IPS-NIHi11 (cell line): ENCODE results near the gene PBX4.

Source experiments
- DNase-seq: peaks from one replicate; pipeline ENCODE4 v3.0.0; 2012; ENCODE audit warnings: mixed read lengths, low spot score

PBX4 gene

DNA sequence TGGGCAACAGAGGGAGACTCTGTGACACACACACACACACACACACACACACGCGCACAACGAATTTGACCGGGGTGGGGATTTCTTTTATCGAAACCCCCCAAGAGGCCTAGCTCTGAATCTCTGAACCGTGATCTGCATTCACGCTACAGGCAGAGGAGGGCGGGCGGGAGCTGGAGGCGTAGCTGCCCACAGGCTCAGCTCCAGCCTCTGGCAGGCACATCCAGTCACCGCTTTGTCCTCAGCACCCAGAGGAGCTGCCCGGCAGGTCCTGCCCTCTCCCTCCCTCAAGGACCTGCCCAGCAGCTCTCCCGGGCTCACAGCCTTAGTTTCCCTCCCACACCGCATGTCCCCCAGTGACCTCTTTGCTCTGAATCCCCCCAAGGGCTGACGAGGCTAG is 60.4 kb downstream of the PBX4 start:
- DNase-seq, result no peak

DNA sequence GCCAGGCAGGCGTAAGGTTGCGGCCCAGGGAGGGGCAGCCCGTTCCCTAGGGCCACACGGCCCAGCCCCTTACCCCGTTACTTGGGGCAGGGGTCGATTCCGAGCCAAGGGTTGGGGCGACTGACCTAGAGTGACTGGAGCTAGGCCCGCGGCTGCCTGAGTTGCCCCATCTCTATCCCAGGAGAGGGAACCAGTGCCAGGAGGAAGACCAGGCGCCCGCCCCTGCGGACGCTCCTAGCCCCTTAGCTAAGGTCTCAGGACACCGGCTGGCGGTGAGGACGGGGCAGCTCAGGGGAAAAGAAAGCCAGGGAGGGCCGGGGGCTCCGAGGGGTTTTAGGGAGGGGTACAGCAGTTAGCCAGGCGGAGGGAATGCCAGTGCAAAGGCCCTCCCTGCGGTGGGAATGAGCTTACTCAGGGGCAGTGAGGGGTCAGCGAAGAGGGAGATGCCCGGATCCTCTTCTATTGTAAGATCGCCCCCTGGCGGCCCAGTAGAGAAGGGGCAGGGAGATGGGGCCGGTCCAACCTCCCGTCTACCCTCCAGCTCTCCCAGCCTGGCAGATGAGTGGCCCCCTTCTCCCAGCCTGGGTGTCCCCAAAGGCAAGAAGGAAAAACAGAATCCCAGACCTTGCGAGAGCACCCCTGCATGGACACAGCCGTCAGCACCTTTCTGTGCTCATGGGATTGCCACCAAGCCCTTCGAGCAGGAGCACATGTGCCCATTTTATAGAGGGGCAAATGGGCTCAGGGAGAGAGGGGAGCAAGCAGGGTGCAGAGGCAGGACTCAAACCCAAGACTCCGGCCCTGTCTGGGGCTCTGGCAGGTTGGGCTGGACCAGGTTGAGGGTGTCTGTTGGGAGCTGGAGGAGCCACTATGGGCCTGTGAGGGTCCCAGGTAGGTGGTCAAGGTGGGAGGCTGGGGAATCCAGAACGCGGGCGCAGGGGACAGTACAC is 64.1 kb downstream of the PBX4 start:
- peak; percentile 88 for DNase-seq

DNA sequence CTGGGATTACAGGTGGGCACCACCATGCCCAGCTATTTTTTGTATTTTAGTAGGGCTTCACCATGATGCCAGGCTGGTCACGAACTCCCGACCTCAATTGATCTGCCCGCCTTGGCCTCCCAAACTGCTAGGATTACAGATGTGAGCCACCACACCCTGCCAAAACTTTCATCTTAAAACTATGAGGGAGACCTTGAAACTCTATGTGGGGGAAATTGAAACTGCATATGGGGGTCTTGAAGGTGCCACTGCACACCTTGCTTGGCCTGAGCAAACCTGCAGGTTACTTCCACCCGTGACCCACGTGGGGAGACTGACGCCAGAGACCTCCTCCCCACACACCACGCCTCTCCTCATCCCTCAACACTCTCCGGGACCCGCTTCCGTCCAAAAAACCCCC is 64.8 kb downstream of the PBX4 start:
- no peak for DNase-seq

DNA sequence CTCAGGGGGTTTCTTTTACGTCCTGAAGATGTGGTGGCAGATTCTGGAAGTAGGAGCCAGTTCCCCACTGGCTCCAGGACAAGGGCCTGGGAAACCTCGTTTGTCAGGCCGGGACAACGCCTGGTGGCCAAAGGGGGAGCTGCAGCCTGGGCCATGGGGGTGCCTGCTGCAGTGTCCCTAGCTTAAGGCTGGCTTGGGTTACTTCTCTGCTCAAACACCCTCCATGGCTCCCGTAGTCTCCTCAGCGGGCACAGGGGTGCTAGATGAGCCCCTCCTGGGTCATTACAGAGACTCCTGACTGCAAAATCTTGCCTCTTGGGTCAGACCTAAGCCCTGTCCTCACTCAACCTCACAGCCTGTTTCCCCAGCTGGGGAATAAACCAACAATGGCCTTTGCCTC is 65.7 kb downstream of the PBX4 start:
- peak; percentile 88 for DNase-seq

DNA sequence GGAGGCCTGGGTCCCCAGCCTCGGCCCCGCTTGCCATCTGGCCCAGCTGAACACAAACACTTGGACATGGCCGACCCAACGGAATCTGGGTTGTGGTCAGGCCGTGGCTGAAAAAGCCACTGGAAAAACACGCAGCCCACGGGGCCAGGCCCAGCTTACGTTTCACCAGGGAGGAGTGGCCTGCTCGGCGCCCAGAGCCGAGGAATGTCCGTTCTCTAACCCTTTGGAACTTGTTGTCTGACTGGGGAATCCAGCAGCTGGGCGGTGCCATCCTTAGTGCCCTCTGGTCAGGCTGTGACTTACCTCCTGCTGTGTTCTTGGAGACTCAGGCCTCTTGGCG is 66.7 kb downstream of the PBX4 start:
- no peak for DNase-seq

DNA sequence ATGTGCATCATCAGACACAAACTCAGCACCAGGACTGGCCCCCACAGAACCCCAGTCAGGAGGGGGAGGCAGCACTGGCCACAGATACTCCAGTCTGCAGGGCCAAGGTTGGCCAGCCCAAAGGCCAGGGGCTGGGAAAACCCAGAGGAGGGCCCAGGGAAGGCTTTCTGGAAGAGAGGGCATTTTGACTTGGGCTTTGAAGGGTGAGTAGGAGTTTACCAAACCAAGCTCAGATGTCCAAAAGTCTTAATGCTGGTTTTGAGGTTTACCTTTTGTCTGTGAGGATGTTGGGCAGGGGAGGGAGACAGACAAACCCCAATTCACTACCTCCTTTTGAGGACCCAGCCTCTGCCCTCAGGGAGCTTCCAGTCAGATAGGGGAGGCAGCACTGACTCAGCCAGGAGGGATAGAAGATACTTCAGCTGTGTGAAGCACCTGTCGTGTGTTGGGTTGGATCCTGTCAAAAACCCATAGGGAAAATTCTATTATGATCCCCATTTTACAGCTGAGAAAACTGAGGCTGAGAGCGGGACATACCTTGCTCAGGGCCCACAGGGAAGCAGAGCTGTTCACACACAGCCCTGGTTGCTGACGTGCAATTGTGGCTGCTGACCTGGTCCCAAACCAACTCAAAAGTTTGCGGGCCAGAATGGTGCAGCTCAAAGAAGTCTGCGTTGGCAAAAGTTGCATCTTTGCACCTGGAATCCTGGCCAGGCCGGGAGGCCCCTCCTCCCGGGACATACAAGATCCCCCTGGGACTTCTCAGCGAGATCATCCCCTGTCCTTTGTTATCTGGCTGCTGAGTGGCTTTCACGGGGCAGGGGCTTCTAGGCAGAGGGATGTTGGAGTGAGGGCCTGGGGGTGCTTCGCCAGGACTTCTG is 67.3 kb downstream of the PBX4 start:
- DNase-seq, result no peak

DNA sequence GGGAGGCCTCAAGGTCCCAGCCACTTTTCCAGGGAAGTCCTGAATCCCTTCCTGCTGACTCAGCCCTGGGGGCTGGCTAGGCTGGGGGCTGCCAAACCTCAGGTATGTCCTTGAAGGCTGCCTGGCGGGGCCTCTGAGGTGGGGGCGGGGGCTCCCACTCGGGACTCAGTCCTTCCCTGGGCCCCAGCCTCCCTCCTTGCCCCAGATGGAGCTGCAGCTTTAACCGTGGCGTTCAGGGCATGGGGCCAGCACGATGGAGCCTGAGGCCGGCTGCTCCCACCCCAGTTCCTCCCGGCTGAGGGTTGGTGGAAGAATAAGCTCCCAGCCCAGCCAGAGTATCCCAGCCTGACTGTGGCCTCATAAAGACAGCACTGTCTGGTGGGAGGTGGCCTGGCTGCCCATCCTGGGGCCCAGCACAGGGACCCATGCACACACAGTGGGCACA is 68.0 kb downstream of the PBX4 start:
- no peak for DNase-seq

DNA sequence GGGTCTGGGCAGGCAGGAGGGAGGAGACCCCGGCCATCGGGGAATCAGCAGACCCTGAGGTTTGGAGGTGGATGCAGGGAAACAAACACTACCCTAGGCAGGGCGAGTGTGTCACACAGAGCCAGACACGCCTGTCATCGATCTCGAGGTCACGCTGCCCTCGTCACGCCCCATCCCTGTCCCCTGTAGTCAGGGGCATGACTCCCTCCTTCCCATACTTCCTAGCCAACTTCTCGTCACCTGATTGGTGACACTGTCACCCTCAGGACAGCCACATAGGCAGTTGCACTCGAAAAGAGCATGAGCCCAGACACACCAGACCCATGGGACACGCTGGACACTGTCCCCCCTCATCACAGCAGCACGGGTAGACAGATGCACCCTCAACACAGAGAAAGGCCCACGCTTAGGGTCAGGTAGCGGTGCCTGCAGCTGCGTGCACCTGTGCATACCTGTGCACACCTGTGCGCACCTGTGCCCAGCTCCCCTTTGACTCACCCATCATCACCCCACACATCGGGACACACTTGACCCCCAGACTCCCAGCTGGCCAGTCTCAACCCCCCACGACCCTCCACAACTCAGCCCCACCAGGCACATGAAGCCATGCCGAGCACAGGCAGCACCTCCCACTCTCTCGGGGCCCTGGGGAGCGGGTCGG is 68.6 kb downstream of the PBX4 start:
- no peak for DNase-seq

DNA sequence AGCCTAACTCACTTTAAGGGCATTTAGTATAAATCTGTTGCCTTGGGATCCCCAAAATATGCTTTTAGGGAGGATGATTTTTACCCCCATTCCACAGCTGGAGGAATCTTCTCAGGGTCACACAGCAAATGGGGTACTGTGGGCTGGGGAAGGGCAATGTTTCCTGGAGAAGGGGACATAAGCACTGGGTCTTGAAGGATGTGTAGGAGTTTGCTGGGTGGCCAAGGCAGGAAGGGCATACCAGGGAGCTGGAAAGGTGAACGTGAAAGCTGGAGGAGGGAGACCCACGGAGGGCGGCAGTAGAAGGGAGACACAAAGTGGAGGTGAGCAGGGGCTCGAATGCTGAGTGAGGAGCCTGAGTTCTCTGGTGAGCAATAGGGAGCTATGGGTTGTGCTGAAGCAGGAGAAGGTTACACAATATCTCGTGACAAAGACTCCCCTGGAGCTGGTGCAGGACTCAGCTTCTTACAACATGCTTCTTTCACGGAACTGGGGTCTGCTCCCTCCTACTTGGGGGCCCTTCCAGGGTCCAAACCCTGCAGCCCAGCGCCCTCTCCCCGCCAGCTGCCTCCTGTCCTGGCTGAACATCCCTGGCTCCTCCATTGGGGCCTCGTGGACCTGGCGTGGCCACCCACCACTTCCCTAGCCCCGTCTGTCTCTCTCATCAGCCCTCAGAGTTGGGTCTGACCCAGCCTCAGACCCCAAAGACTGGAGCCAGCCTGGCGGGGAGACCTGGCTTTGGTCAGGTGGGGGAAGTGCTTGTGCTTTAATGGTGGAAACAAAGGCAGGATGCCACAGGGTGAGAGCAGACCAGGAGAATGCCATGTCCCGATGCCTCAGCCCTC is 69.3 kb downstream of the PBX4 start:
- no peak for DNase-seq

DNA sequence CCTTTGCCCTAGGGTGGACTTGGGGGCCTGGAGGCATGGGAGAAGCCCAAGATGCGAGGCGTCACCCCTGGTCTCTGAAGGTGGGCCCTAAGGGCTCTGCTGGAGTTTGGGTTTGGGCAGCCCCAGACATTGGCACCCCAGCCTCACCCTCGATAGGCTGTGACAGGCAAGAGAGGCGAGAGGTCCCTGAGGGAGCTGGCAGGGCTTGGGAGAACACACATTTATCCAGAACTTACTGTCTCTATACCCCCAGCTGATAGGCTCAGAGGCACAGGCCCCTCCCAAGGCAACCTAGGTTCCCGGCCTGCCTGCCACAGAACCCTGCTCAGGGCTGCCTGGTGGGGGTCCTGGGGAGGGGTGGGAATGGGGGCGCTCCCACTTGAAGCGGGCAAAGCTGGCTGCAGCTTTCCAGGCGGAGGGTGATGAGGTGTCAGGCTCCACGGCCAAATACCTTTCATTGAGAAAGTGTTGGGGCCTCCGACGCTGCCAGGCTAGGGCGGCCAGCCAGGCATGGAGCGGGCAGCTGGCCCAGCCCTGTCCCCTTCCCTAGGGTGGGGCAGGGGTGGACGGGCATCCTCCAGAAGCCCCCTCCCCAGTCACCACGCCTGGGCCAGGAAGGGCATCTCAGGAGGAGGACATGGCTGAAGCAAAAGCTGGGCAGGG is 70.7 kb downstream of the PBX4 start:
- no peak for DNase-seq

DNA sequence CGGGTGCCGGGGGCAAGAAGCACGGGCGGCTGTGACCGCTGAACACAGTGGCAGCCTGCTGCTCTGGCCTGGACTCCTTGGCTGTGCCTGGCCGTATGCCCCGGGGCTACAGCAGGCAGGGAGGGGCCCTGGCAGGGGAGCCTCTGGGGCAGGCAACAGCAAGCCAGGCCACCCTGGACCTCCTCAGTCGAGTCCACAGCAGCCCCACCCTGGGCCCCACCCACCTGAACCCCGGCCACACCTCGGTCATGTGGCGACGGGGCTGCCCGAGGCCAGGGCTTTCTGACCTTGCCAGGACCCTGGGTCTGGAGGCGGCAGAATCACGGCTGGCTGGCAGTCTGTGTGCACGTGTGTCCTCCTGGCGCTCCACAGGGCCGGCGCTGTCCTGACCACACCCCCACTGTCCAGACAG is 71.7 kb downstream of the PBX4 start:
- no peak for DNase-seq

DNA sequence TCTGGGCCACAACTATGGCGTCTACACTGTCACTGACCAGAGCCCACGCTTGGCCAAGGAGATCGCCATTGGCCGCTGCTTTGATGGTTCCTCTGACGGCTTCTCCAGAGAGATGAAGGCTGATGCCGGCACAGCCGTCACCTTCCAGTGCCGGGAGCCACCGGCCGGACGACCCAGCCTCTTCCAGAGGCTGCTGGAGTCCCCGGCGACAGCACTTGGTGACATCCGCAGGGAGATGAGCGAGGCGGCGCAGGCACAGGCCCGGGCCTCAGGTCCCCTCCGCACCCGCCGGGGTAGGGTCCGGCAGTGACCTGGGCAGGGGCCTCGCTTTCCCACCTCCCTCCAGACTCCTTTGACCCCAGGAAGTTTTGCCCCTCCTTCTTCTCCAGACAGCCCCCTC is 72.8 kb downstream of the PBX4 start:
- no peak for DNase-seq

DNA sequence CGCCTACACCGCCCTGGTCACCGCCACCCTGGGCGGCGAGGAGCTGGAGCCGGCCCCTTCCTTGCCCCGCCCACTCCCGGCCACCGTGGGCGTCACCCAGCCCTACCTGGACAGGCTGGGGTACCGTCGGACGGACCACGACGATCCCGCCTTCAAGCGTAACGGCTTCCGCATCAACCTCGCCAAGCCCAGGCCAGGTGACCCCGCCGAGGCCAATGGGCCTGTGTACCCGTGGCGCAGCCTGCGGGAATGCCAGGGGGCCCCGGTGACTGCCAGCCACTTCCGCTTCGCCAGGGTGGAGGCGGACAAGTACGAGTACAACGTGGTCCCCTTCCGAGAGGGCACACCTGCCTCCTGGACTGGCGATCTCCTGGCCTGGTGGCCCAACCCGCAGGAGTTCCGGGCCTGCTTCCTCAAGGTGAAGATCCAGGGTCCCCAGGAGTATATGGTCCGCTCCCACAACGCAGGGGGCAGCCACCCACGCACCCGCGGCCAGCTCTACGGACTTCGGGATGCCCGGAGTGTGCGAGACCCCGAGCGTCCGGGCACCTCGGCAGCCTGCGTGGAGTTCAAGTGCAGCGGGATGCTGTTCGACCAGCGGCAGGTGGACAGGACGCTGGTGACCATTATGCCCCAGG is 73.4 kb downstream of the PBX4 start:
- no peak for DNase-seq

DNA sequence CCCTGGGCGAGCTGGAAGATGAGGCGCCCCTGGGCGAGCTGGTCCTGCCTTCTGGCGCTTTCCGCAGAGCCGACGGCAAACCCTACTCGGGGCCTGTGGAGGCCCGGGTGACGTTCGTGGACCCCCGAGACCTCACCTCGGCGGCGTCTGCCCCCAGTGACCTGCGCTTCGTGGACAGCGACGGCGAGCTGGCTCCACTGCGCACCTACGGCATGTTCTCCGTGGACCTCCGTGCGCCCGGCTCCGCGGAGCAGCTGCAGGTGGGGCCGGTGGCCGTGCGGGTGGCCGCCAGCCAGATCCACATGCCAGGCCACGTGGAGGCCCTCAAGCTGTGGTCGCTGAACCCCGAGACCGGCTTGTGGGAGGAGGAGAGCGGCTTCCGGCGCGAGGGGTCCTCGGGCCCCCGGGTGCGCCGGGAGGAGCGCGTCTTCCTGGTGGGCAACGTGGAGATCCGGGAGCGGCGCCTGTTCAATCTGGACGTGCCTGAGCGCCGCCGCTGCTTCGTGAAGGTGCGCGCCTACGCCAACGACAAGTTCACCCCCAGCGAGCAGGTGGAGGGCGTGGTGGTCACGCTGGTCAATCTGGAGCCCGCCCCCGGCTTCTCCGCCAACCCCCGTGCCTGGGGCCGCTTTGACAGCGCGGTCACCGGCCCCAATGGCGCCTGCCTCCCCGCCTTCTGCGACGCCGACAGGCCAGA is 74.1 kb downstream of the PBX4 start:
- no peak for DNase-seq

DNA sequence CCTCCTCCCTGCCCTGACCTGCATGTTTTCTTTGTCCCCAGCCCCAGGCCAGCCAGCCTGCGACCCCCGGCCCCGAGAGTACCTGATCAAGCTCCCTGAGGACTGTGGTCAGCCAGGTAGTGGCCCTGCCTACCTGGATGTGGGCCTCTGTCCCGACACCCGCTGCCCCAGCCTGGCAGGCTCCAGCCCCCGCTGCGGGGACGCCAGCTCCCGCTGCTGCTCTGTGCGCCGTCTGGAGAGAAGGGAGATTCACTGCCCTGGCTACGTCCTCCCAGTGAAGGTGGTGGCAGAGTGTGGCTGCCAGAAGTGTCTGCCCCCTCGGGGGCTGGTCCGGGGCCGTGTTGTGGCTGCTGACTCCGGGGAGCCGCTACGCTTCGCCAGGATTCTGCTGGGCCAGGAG is 74.8 kb downstream of the PBX4 start:
- DNase-seq, result no peak

DNA sequence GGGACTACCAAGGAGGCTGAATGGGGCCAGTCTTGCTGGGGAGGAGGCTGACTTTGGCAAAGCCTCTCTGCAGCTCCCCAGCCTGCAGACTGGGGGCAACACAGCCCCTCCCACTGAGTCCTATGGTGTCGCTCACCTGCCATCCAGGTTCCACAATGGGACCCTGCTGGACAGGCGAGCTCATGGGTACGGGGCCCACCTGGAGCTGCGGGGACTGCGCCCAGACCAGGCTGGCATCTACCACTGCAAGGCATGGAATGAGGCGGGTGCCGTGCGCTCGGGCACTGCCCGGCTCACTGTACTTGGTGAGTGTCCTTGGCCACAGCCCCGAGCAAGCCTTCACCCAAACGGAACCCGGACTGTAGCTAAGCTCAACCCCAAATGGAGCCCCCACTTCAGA is 75.4 kb downstream of the PBX4 start:
- no peak for DNase-seq

DNA sequence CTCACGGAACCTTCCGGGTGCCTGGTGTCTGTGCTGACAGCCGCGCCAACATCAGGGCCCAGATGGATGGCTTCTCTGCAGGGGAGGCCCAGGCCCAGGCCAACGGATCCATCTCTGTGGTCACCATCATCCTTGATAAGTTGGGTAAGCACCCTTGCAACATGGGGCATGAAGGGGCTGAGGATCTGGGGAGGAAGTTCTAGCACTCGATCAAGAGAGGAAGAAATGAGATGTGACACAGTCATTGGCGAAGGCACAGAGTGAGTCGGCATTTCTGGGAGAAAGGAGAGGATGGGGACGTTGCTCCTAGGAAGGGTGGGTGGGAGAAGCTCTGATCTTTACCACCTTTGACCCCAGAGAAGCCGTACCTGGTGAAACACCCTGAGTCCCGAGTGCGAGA is 76.0 kb downstream of the PBX4 start:
- DNase-seq, result no peak

DNA sequence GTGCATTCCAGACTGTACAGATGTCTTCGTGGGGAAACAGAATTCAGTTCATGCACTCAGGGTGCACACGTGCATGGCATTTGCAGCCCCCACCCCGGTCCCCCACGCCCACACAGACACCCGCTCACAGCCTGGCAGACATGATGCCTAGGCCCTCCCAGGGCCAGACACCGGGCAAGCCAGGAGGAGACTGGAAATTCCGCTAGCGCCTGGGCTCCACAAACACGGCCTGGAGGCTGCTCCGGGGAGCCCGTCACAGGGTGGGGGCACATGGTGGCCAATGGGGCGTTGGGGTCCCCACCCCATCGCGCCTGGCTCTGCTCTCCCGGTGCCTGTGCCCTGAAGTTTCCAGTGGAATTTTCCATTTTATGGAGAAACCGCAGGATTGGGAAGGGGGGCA is 76.9 kb downstream of the PBX4 start:
- no peak for DNase-seq

DNA sequence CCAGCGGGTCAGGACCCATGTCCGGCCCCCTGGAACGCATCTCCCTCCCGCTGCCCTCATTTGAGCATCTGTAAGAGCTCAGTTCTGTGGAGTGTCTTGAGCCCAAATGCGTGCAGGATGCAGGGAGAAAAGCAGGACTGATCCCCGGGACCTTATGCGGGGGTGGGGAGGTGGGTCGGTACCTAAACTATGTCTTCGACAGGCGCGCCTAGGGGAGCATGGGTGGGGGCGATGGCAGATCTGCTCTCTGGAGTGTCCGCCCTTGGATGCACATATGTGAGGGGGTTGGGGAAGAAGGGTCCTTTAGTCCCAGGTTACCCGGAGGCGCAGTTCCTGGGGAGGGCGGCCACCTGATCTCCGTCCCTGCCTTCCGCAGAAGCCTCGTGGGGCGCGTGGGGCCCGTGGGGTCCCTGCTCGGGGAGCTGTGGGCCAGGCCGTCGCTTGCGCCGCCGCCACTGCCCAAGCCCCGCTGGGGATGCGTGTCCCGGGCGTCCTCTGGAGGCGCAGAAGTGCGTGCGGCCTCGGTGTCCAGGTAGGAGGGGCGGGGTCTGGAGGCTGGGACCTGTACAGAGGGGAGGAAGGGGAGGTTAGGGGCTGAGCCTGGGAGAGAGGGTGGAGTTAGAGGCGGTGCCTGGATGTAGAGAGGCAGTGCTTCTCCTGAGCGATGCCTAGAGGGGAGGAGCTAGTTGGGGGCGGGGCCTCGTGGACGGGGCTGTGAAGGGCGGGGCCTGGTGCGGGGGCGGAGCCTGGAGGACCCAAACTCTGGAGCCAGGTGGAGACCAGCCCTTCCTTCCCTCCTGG is 77.6 kb downstream of the PBX4 start:
- peak; percentile 93 for DNase-seq
